IPS-18a (cell line): ENCODE data around the gene METTL9.
"Not testable (repeated sequence)": the region's sequence is repeated elsewhere in the genome, so short reads cannot be mapped to it uniquely, and the experiment has no call there.

Experiments used
- H3K27ac ChIP-seq: one replicate; pipeline ENCODE4 v1.5.1; 2013; ENCODE audit warnings: low read length
- H3K27me3 ChIP-seq: one replicate; pipeline ENCODE4 v1.6.1; 2013; ENCODE audit warnings: mild to moderate bottlenecking, low read length; ENCODE audit not compliant: control insufficient read depth, insufficient read depth
- H3K36me3 ChIP-seq: one replicate; pipeline ENCODE4 v1.6.1; 2013; ENCODE audit warnings: low read depth, low read length; ENCODE audit not compliant: control insufficient read depth
- H3K4me1 ChIP-seq: one replicate; pipeline ENCODE4 v1.6.1; 2013; ENCODE audit warnings: low read depth, low read length; ENCODE audit not compliant: control insufficient read depth
- H3K4me3 ChIP-seq: one replicate; pipeline ENCODE4 v1.5.1; 2013; ENCODE audit warnings: low read length
- H3K9ac ChIP-seq: one replicate; pipeline ENCODE4 v1.6.1; 2013; ENCODE audit warnings: mild to moderate bottlenecking, low read length, moderate library complexity
- H3K9me3 ChIP-seq: one replicate; pipeline ENCODE4 v1.6.1; 2013; ENCODE audit warnings: low read depth, low read length; ENCODE audit not compliant: control insufficient read depth

The METTL9 gene

GRCh38 chr16:21643785-21644184 lies 44.4 kb downstream of the METTL9 start:
- H3K9me3 ChIP-seq: no peaks in the 10 kb centered on the region
- no peak overlapping the region for H3K4me3 ChIP-seq
- H3K36me3 ChIP-seq: no peaks in the 10 kb centered on the region
- no peak overlapping the region for H3K27ac ChIP-seq
- no peaks in the 10 kb centered on the region for H3K27me3 ChIP-seq
- no peak overlapping the region for H3K9ac ChIP-seq
- H3K4me1 ChIP-seq: no peaks in the 10 kb centered on the region

- no peak overlapping the region for H3K27ac ChIP-seq
- no peaks in the 10 kb centered on the region for H3K9me3 ChIP-seq
- no peaks in the 10 kb centered on the region for H3K4me1 ChIP-seq
- no peaks in the 10 kb centered on the region for H3K27me3 ChIP-seq
- H3K4me3 ChIP-seq: no peak overlapping the region
- H3K9ac ChIP-seq: no peak overlapping the region
- no peaks in the 10 kb centered on the region for H3K36me3 ChIP-seq
Observed at GRCh38 chr16:21644674-21645073, 45.3 kb downstream of the METTL9 start.

- no peak overlapping the region for H3K4me3 ChIP-seq
- no peaks in the 10 kb centered on the region for H3K36me3 ChIP-seq
- H3K9me3 ChIP-seq: no peaks in the 10 kb centered on the region
- no peak overlapping the region for H3K27ac ChIP-seq
- no peaks in the 10 kb centered on the region for H3K27me3 ChIP-seq
- no peaks in the 10 kb centered on the region for H3K4me1 ChIP-seq
- no peak overlapping the region for H3K9ac ChIP-seq
Observed at GRCh38 chr16:21645261-21645721, 45.9 kb downstream of the METTL9 start.

DNA sequence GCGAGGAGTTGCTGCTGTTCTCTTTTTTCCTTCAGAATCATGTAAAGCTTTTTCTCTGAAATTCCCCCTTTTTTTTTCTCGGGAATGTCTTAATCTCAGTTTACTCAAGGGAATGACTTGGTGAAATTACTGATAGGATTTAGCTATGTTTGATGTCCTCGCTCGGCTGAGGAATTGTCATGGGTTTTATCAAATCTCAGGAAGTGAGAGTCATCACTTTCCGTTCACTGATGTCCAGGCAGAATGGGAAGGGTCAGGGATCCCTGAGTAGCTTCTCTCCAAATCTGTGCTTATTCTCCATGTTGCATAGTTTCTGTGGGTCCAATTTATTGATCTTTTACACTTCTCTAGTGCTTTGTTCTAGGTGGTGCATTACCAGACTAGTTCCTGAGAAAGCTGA lies 46.7 kb downstream of the METTL9 start:
- Histone ChIP-seq H3K36me3 (no peaks in the 10 kb centered on the region), H3K9me3 (no peaks in the 10 kb centered on the region), H3K27me3 (no peaks in the 10 kb centered on the region), H3K27ac (no peak overlapping the region), H3K4me3 (no peak overlapping the region), H3K4me1 (no peaks in the 10 kb centered on the region), H3K9ac (no peak overlapping the region)

DNA sequence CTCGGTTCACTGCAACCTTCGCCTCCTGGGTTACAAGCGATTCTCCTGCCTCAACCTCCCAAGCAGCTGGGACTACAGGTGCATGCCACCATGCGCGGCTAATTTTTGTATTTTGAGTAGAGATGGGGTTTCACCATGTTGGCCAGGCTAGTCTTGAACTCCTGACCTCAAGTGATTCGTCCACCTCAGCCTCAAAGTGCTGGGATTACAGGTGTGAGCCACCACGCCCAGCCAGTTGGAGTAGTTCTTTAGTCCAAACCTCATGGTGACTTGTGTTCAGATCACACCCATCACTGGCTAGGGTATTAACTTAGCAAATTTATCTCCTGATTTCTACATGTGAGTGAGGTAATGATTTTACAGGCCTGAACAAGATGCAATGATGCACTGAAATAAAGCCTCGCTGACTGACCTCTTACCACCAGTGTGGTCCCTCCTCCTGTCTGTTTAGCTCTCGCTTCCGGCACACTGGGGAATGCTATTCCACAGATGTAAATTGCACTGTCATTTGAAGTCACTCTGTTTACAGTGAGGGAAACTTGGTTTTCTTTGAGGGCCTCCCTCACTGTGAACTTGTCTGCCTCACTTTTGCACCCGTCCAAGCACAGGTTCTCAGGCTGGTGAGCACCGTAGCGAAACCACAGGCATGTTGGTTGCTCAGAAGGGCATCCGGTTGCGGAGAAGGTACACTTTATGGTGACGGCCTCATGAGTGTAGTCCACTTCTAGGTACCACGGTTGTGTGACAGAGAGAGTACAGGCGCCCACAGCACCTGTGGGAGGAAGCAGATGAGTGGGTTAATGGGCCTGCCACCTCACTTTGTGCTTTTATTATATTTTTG lies 47.6 kb downstream of the METTL9 start:
- Histone ChIP-seq H3K27ac (no peak overlapping the region), H3K27me3 (no peaks in the 10 kb centered on the region), H3K9ac (no peak overlapping the region), H3K4me1 (no peaks in the 10 kb centered on the region), H3K4me3 (no peak overlapping the region), H3K36me3 (no peaks in the 10 kb centered on the region), H3K9me3 (no peaks in the 10 kb centered on the region)

GRCh38 chr16:21647562-21648164 lies 48.3 kb downstream of the METTL9 start:
- Histone ChIP-seq H3K4me1 (no peaks in the 10 kb centered on the region), H3K9me3 (no peaks in the 10 kb centered on the region), H3K36me3 (no peaks in the 10 kb centered on the region), H3K27ac (no peak overlapping the region), H3K9ac (no peak overlapping the region), H3K4me3 (no peak overlapping the region), H3K27me3 (no peaks in the 10 kb centered on the region)

- not testable (repeated sequence) for H3K9me3 ChIP-seq, H3K4me1 ChIP-seq, H3K27ac ChIP-seq, H3K4me3 ChIP-seq, H3K27me3 ChIP-seq, H3K36me3 ChIP-seq, H3K9ac ChIP-seq
Observed at GRCh38 chr16:21649826-21650406, 50.5 kb downstream of the METTL9 start.

DNA sequence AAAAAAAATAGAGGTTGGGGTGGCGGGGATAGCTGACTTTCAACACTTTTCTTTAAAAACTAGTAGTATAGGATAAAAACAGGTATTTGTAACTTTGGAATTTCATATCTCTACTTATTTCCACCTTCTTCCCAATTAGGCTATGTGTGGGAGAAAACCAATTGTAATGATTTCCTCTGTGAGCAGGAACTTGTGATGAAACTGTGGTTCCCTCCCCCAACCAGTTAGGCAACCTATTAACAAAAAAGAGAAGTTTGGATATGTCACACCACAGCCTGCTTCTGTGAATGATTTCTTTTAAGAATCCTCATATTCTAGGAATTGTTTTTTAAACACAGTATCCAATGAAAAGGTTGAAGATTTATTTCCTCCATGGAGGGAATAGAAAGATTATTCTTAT lies 51.1 kb downstream of the METTL9 start:
- Histone ChIP-seq H3K4me3 (no peak overlapping the region), H3K36me3 (no peaks in the 10 kb centered on the region), H3K4me1 (no peaks in the 10 kb centered on the region), H3K9me3 (no peaks in the 10 kb centered on the region), H3K27ac (no peak overlapping the region), H3K27me3 (no peaks in the 10 kb centered on the region), H3K9ac (no peak overlapping the region)

- no peak overlapping the region for H3K4me3 ChIP-seq
- H3K27ac ChIP-seq: no peak overlapping the region
- no peak overlapping the region for H3K9ac ChIP-seq
- no peaks in the 10 kb centered on the region for H3K27me3 ChIP-seq
- H3K36me3 ChIP-seq: peaks cover 4% of the 10 kb centered on the region
- H3K4me1 ChIP-seq: no peaks in the 10 kb centered on the region
- no peaks in the 10 kb centered on the region for H3K9me3 ChIP-seq
Observed at GRCh38 chr16:21651515-21651914, 52.1 kb downstream of the METTL9 start.

GRCh38 chr16:21652453-21652852 lies 53.1 kb downstream of the METTL9 start, which contains the start of gene IGSF6:
TSS of gene IGSF6 (minus strand) at chr16:21652608. CDS start at chr16:21652598, 10 bp downstream.
- Histone ChIP-seq H3K9me3 (no peaks in the 10 kb centered on the region), H3K9ac (no peak within 1 kb of the TSS), H3K4me3 (no peak within 1 kb of the TSS), H3K27ac (no peak within 1 kb of the TSS), H3K4me1 (no peaks in the 10 kb centered on the region), H3K27me3 (no peaks in the 10 kb centered on the region), H3K36me3 (peaks cover 4% of the 10 kb centered on the region)

DNA sequence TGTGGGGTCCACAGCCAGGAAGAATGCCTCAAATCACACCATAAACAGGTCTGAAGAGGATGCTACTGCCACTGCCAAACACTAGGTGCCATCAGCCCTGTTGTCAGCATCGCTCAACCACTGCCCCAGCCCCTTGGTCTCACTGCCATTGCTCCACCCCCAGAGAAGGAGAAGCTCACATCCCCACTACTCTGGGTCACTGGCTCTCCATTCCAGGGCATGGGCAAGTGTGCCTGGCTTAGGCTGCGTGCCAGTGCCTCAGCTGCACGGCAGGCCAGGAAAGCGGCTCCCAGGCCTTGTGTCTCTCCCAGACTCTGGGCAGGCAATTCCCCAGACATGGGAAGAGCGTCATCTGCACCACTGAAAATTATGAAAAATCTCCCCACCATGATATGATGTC lies 54.2 kb downstream of the METTL9 start:
- Histone ChIP-seq H3K27me3 (no peaks in the 10 kb centered on the region), H3K9ac (no peak overlapping the region), H3K36me3 (peaks cover 4% of the 10 kb centered on the region), H3K4me3 (no peak overlapping the region), H3K9me3 (no peaks in the 10 kb centered on the region), H3K27ac (no peak overlapping the region), H3K4me1 (no peaks in the 10 kb centered on the region)
